Esophagus squamous epithelium (tissue), 4 donors: ENCODE results near the gene SLC12A4.

Experiments
- POLR2A ChIP-seq, 4 donors: fragments of 450-650 bp; IDR thresholded peaks; one replicate each; pipeline ENCODE4 v1.6.1; 2017; ENCODE audit warnings: antibody characterized with exemption in 4 of 4, mild to moderate bottlenecking in 4 of 4, moderate library complexity in 3 of 4
- TF ChIP-seq, protein P1 (sequence below), 6 experiments: fragments of 450-650 bp in 4 of 6; fragments of 200-600 bp in 2 of 6; sonication (generic) in 2 of 6; IDR thresholded peaks; one replicate each; pipeline ENCODE4 v1.5.1; 2016 to 2019; ENCODE audit warnings: antibody characterized with exemption in 6 of 6, mild to moderate bottlenecking in 4 of 6, moderate library complexity in 4 of 6

DNA sequence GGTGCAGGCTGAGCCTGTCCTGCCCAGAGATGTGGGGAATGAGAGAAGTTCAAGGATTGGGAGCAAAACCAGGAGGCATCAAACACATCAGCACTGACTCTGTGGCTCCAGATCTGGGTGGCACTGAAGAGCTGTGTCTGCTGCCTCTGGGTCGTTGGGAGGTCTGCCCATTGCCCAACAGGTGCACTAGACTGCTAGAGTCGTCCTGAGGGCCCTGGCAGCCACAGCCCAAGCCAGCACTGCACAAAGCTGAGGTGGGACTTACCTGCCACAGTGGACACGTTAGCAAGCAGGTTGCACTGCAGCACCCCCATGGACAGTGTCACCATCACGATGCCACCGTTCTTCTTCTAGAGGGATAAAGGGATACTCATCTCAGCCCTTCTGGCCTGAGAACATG is 8.6 kb upstream of the SLC12A4 start:
- TF ChIP-seq, protein P1, sequence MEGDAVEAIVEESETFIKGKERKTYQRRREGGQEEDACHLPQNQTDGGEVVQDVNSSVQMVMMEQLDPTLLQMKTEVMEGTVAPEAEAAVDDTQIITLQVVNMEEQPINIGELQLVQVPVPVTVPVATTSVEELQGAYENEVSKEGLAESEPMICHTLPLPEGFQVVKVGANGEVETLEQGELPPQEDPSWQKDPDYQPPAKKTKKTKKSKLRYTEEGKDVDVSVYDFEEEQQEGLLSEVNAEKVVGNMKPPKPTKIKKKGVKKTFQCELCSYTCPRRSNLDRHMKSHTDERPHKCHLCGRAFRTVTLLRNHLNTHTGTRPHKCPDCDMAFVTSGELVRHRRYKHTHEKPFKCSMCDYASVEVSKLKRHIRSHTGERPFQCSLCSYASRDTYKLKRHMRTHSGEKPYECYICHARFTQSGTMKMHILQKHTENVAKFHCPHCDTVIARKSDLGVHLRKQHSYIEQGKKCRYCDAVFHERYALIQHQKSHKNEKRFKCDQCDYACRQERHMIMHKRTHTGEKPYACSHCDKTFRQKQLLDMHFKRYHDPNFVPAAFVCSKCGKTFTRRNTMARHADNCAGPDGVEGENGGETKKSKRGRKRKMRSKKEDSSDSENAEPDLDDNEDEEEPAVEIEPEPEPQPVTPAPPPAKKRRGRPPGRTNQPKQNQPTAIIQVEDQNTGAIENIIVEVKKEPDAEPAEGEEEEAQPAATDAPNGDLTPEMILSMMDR (IDR thresholded peaks at IDR 0.05): no peak
- no peak for TF ChIP-seq POLR2A (IDR thresholded peaks at IDR 0.05)
